G401 (cell line): ENCODE measurements around the gene HK1. TPM values are rescaled to one million over a fixed set of nuclear protein-coding genes. Genes with fewer than 3 reads are reported as not detected.
"Not testable (repeated sequence)": the region's sequence is repeated elsewhere in the genome, so short reads cannot be mapped to it uniquely, and the experiment has no call there.

ENCODE experiments used
- DNase-seq: peaks from one replicate; pipeline ENCODE4 v3.0.0-alpha.2; 2015; ENCODE audit warnings: low spot score
- in situ Hi-C: cut with HindIII; loops from 2 replicates; pipeline ENCODE4 v1.10.0; 2016; ENCODE audit warnings: low sequenced_read_pairs, mixed read lengths
- total RNA-seq: library from RNA; depleted of rRNA; stranded (reverse); fragments of >200 nt; shearing (Covaris generic); gene quantifications from 2 replicates; pipeline ENCODE4 v1.2.3, GENCODE V29; 2014

Gene HK1
- total RNA-seq, 1 experiment from 2014 or later, result 52.3 TPM

- in situ Hi-C loops, DNase-seq: not testable (repeated sequence)
Measured at GRCh38 chr10:69322346-69322745, 44.0 kb downstream of the HK1 start.

DNA sequence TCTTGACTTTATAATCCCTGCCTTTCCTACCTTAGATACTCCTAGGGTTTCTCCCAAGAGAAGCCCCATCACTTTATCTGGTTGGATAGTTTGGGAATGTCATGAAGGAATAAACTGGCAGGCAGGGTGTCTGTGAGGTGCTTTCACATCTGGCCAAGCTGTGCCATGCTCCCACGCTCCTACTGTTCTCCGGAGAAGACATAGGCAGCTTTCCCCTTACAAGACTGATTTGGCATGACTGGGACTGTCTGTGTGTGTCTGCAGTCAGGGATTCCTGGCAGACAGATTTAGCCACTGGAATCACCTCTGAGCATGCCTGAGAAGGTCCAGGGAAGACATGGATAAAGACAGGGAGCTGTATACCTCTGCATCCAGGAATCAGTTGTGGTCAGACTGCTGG is 45.3 kb downstream of the HK1 start:
- DNase-seq, result no peak
- in situ Hi-C loops, result no loop called here

- no peak for DNase-seq
- in situ Hi-C loops, result no loop called here
Measured at GRCh38 chr10:69324583-69324982, 46.3 kb downstream of the HK1 start.

- DNase-seq, result peak; percentile 81
- in situ Hi-C loops, result not testable (repeated sequence)
Measured at GRCh38 chr10:69325637-69326523, 47.6 kb downstream of the HK1 start.

DNA sequence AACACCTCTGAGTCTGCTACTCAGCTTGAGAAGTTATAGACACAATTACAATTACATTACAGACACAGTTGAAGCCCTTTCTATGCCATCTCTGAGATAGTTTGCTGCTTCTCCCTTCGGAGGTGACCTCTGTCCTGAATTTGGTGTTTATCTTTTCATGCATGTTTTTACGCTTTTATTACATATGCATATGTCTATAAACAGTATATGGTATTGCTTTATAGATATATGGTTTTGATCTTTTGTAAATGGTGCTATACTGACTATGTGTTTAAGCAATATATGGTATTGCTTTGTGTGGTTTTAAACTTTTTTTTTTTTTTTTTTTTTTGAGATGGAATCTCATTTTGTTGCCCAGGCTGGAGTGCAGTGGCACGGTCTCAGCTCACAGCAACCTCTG is 48.4 kb downstream of the HK1 start:
- no peak for DNase-seq
- in situ Hi-C loops, result no loop called here

- DNase-seq, result peak; percentile 86
- in situ Hi-C loops, result no loop called here
Measured at GRCh38 chr10:69327463-69328379, 49.4 kb downstream of the HK1 start.

GRCh38 chr10:69328380-69328735 is 50.1 kb downstream of the HK1 start:
- in situ Hi-C loops, result no loop called here
- no peak for DNase-seq

DNA sequence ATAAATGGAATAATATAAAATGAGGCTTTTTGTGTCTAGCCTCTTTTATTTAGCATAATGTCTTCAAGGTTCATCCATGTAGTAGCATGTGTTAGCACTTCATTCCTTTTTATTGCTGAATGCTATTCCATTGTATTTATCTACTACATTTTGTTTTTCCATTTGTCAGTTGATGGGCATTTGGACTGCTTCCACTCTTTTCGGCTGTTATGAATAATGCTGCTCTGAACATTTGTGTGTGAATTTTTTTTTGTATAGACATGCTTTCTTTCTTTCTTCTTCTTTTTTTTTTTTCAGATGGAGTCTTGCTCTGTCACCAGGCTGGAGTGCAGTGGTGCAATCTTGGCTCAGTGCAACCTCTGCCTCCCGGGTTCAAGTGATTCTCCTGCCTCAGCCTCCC is 50.6 kb downstream of the HK1 start:
- in situ Hi-C loops, DNase-seq: not testable (repeated sequence)

- in situ Hi-C loops, result no loop called here
- no peak for DNase-seq
Measured at GRCh38 chr10:69329721-69330178, 51.5 kb downstream of the HK1 start.

DNA sequence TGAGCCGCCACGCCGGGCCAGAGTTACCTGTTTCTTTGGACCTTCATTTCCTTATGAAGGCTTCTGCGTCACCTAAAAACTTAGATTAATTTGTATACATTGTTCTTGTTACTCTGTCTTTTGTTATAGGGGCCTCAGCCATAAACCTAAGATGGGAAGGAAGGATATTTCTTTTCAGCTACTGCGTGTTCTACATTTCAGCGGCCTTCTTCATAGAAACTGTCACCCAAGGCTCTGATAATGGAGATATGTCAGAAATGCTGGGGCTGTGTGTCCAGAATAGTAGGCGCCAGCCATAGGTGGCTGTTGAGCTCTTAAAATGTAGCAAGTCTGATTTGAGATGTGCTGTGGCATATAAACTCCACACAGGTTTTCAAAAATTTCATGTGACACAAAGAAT is 52.9 kb downstream of the HK1 start:
- DNase-seq, result no peak
- in situ Hi-C loops, result no loop called here

- in situ Hi-C loops, result no loop called here
- DNase-seq, result no peak
Measured at GRCh38 chr10:69332278-69333010, 54.1 kb downstream of the HK1 start.

- DNase-seq, result no peak
- in situ Hi-C loops, result no loop called here
Measured at GRCh38 chr10:69333205-69333604, 54.9 kb downstream of the HK1 start.

DNA sequence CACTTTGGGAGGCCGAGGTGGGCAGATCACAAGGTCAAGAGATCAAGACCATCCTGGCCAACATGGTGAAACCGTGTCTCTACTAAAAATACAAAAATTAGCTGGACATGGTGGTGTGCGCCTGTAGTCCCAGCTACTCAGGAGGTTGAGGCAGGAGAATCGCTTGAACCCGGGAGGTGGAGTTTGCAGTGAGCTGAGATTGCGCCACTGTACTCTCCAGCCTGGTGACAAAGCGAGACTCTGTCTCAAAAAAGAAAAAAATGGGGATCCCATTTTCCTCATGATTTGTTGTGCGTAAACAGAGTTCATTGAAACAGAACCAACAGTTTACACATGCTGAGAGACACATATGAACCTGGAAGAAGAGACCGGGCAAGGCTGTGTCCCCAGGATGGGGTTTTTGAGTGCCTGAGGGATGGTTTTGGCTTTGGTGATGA is 55.6 kb downstream of the HK1 start:
- DNase-seq, in situ Hi-C loops: not testable (repeated sequence)

DNA sequence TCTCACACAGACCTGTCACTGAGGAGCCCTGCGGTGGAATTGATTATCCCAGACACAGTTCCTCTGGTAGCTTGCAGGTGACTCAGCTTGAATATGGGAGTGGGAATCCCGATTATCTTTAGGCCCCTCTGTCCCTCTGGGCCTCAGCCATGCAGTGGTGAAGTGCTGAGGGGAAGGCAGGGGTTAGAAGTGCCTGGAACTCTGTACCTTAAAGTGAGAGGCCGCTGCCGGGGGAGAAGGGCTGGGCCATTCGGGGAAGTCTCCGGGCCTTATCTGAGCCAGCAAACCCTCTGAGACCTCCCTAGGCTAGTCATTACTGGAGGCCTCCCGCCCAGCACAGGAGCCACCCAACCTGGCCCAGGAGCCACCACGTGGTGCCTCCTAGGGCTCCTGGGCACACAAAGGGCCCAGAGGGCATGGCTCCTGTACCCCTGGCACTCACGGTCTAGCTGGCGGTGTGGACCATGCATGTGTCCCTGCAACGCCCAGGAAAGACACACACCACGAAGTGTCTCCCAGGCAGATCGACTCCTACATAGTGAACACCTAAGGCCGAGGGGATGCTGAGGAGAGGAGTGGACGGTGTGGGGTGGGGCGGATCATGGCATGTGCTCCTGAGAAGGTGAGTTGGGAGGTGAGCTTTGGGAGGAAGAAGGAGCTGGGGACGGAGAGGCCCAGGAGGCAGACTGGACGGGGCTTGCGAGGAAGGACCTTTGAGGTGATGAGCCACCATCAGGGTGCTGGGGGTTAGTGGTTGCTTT is 56.2 kb downstream of the HK1 start:
- in situ Hi-C loops, result no loop called here
- DNase-seq, result no peak

- no peak for DNase-seq
- in situ Hi-C loops, result no loop called here
Measured at GRCh38 chr10:69335063-69335587, 56.8 kb downstream of the HK1 start.

DNA sequence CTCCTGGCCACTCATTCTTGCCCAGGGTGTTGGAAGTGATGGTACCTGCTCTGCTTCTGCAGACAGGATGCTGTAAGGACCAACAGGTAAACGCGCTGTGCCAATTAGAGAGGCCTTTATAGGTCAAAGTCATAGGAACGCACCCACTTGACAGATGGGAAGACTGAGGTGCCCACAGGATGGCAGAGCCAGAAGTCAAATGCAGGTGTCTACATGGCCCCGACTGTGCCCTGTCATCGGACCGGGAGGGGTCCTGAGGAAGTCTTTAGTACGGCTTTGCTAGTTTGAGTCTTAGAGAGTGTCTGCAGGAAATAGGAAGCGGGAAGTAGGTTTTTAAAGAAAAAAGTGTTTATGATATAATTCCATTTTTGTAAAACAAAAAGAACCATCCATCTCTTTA is 57.3 kb downstream of the HK1 start:
- in situ Hi-C loops, result no loop called here
- DNase-seq, result no peak

- in situ Hi-C loops, result no loop called here
- no peak for DNase-seq
Measured at GRCh38 chr10:69336952-69337295, 58.6 kb downstream of the HK1 start.

DNA sequence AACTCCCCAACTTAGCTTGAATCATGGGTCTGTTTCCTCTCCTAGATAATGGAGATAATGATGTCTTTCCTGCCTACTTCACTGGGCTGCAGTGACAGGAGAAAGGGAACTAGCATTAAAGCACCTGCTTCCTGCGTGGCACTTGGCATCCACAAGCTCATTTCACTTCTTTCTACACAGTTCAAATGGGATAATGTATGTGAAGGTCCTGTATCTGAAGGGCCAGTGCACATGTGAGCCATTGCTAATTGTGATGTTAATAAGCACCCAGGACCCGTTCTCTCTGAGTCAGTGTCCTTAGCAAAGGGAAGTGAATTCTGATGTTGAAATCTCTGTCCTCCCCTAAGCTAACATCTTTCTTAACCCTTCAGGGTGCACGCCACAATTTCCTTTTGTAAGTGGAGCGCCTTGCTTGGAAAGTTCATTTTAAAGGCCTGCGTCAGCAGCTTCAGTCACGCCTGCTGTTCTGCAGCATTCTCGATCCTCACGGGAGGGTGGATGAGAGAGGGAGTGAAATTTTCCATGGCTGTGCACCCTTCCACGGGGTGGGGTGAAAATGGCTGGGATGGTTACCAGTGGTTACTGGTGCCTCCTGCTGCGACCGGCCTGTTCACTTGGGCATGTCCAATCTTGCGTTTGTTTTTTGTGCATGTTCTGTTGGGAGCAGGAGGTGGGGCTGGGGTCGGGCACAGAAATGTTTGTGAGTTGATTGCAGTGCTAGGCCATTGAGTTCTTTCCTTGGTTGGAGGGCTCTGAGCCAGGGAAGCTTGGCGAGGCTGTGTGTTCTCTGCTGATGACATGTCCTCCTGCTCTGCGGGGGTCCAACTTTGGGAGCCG is 59.2 kb downstream of the HK1 start:
- in situ Hi-C loops, result no loop called here
- peak; percentile 61 for DNase-seq
